ENCODE results near the gene SOSTDC1. TPM values are rescaled to one million over a fixed set of nuclear protein-coding genes. Genes with fewer than 3 reads are reported as not detected.

Gene SOSTDC1
- polyA plus RNA-seq, 3 donors: not detected

DNA sequence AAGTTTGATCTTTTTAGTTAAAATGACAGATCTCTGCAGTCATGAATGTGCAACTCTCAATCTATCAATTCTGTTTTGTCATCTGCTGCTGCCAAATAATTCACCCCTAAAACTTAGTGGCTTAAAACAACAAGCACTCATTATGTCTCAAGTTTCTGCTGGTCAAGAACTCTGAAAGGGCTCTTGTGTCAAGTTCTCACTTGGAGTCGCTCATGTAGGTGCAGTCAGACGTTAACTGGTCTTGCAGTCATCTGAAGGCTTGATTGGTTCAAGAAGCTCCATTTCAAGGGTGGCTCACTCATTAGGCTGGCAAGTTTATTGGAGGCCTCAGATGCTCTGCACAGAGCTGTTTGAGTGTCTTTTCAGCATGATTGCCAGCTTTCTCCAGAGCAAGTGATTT lies 32.6 kb upstream of the SOSTDC1 start:
- no peak overlapping the region for H2AFZ ChIP-seq (ENCODE audit: insufficient read depth, low read depth, low read length, poor library complexity, severe bottlenecking)
- peaks cover 0 to 6% (median 3%) of the 10 kb centered on the region in 7 donors for H3K9me3 Mint-ChIP-seq

DNA sequence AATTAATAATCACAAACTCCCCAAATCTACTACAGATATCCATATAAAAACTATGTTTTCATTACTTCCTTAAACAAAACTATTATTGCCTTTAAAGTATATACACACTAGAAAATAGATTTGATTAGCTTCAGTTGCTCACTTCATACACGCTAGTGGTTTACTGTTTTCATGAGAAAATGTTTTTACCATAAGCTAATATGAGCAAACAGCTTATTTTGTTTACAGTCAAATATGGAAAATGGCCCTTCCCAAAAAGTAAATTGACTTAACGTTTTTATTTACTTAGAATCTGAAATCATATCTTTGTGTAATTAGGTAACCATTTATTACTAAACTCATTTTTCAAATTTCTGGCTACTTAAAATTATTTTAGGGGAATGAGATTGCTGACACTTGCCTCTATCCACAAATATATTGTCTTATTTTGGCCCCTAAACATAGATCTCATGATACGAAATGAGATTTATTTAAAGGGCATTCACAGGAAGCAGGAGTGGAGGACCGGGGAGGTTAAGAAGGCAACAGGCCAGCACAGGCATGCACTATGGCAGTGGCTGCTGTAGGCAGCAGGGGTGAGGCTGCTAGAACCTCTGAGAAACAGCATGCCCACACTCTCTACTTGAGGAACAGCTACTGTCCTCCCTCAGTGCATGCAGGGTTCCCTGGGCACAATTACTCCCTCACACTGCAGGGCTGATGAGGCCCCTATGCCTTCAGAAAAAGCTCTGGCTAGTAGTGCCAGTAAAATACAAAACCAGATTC lies 29.6 kb upstream of the SOSTDC1 start:
- no peak overlapping the region for H3K4me3 Mint-ChIP-seq
- no peak for DNase-seq
- H3K36me3 ChIP-seq (replicated peaks in 1 of 2; ENCODE audit: control insufficient read depth in 1 of 2, insufficient read depth in 2 of 2, low read length in 2 of 2): no peaks in the 10 kb centered on the region
- H3K27ac ChIP-seq (ENCODE audit: low read depth in 1 of 2, low read length in 2 of 2): no peak overlapping the region
- no peak overlapping the region for H3K4me3 ChIP-seq (replicated peaks in 1 of 3; ENCODE audit: low read depth in 2 of 3, low read length in 3 of 3)
- WGBS (ENCODE audit: insufficient coverage): 100% methylated on average over 1 of the region's 4 CpGs
- H3K27me3 ChIP-seq (ENCODE audit: control insufficient read depth in 2 of 2, insufficient read depth in 2 of 2, low read length in 2 of 2): no peaks in the 10 kb centered on the region
- H4K20me1 ChIP-seq (ENCODE audit: insufficient read depth, low read length): no peaks in the 10 kb centered on the region
- H3K4me1 ChIP-seq (ENCODE audit: control insufficient read depth in 1 of 2, insufficient read depth in 2 of 2, low read length in 2 of 2): no peaks in the 10 kb centered on the region
- no peaks in the 10 kb centered on the region for H3K36me3 Mint-ChIP-seq
- no peaks in the 10 kb centered on the region for H3K79me2 ChIP-seq (ENCODE audit: insufficient read depth, low read length)
- H3K9me3 Mint-ChIP-seq: peaks cover 0 to 3% (median 0%) of the 10 kb centered on the region in 7 donors
- TF ChIP-seq, protein P1, sequence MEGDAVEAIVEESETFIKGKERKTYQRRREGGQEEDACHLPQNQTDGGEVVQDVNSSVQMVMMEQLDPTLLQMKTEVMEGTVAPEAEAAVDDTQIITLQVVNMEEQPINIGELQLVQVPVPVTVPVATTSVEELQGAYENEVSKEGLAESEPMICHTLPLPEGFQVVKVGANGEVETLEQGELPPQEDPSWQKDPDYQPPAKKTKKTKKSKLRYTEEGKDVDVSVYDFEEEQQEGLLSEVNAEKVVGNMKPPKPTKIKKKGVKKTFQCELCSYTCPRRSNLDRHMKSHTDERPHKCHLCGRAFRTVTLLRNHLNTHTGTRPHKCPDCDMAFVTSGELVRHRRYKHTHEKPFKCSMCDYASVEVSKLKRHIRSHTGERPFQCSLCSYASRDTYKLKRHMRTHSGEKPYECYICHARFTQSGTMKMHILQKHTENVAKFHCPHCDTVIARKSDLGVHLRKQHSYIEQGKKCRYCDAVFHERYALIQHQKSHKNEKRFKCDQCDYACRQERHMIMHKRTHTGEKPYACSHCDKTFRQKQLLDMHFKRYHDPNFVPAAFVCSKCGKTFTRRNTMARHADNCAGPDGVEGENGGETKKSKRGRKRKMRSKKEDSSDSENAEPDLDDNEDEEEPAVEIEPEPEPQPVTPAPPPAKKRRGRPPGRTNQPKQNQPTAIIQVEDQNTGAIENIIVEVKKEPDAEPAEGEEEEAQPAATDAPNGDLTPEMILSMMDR (IDR thresholded peaks at IDR 0.05): no peak
- H3K4me2 ChIP-seq (replicated peaks; ENCODE audit: extremely low read depth, low read length, poor library complexity, severe bottlenecking): no peak overlapping the region
- no peak overlapping the region for H3K27ac Mint-ChIP-seq
- H3K9ac ChIP-seq (ENCODE audit: insufficient read depth, low read length, poor library complexity, severe bottlenecking): no peak overlapping the region
- H2AFZ ChIP-seq (ENCODE audit: insufficient read depth, low read depth, low read length, poor library complexity, severe bottlenecking): no peak overlapping the region
- intact Hi-C loops (cut with micrococcal nuclease): no loop called here
- peaks cover 0 to 1% (median 0%) of the 10 kb centered on the region in 3 donors for H3K27me3 Mint-ChIP-seq (ENCODE audit: low read depth in 3 of 3)
- no peaks in the 10 kb centered on the region for H3K4me1 Mint-ChIP-seq
- no peaks in the 10 kb centered on the region for H3K9me3 ChIP-seq (replicated peaks in 1 of 2; ENCODE audit: control insufficient read depth in 1 of 2, insufficient read depth in 1 of 2, low read length in 2 of 2)

More for the DNA sequence above, 32.6 kb upstream of the SOSTDC1 start:
- Histone ChIP-seq H3K27ac (ENCODE audit: low read depth in 1 of 2, low read length in 2 of 2) (no peak overlapping the region), H3K4me1 (ENCODE audit: control insufficient read depth in 1 of 2, insufficient read depth in 2 of 2, low read length in 2 of 2) (no peaks in the 10 kb centered on the region), H3K9me3 (replicated peaks in 1 of 2; ENCODE audit: control insufficient read depth in 1 of 2, insufficient read depth in 1 of 2, low read length in 2 of 2) (no peaks in the 10 kb centered on the region), H4K20me1 (ENCODE audit: insufficient read depth, low read length) (no peaks in the 10 kb centered on the region), H3K4me3 (replicated peaks in 1 of 3; ENCODE audit: low read depth in 2 of 3, low read length in 3 of 3) (no peak overlapping the region), H3K79me2 (ENCODE audit: insufficient read depth, low read length) (no peaks in the 10 kb centered on the region), H3K27me3 (ENCODE audit: control insufficient read depth in 2 of 2, insufficient read depth in 2 of 2, low read length in 2 of 2) (no peaks in the 10 kb centered on the region), H3K9ac (ENCODE audit: insufficient read depth, low read length, poor library complexity, severe bottlenecking) (no peak overlapping the region), H3K4me2 (replicated peaks; ENCODE audit: extremely low read depth, low read length, poor library complexity, severe bottlenecking) (no peak overlapping the region), H3K36me3 (replicated peaks in 1 of 2; ENCODE audit: control insufficient read depth in 1 of 2, insufficient read depth in 2 of 2, low read length in 2 of 2) (no peaks in the 10 kb centered on the region)
- Mint-ChIP-seq H3K27me3 (ENCODE audit: low read depth in 3 of 3) (peaks cover 0 to 1% (median 0%) of the 10 kb centered on the region in 3 donors), H3K4me3 (no peak overlapping the region), H3K36me3 (no peaks in the 10 kb centered on the region), H3K4me1 (no peaks in the 10 kb centered on the region), H3K27ac (no peak overlapping the region)
- no peak for DNase-seq
- intact Hi-C loops (cut with micrococcal nuclease): no loop called here
- 86% methylated on average over 2 of the region's 2 CpGs for WGBS (ENCODE audit: insufficient coverage)
- TF ChIP-seq, protein P1 (IDR thresholded peaks at IDR 0.05): no peak
